GM21717 (cell line): Measurements from ENCODE around the gene NPIPA8.
"Not testable (repeated sequence)": the region's sequence is repeated elsewhere in the genome, so short reads cannot be mapped to it uniquely, and the experiment has no call there.

Experiments used
- ATAC-seq: cut with Tn5 transposase; IDR thresholded peaks from one replicate; pipeline ENCODE4 v1.9.1; 2021; ENCODE audit warnings: mild to moderate bottlenecking, moderate library complexity; ENCODE audit not compliant: unreplicated experiment

Gene NPIPA8

DNA sequence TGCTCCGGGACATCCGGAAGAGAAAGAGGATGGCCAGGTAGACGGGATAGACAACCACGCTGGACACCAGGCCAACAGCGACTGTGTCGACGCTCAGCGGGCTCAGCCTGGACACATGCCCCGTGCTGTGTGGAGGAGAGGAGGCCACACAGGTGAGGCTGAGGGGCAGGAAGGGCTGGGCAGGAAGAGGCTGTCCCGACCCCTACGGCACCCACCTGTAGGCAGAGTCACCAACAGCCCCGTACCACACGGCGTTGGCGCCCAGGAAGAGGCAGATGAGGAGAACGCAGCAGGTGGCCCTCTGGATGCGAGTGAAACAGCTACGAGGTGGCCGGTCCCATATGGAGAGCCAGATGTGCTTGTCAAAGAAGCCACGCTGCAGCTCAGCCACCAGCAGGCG, at the start of gene NPIPA8:
Gene NPIPA8, minus strand, starts transcription at position 101 of the 400 bp plus-strand sequence. CDS start 4,074 bp downstream, outside the sequence.
- ATAC-seq = not testable (repeated sequence)

DNA sequence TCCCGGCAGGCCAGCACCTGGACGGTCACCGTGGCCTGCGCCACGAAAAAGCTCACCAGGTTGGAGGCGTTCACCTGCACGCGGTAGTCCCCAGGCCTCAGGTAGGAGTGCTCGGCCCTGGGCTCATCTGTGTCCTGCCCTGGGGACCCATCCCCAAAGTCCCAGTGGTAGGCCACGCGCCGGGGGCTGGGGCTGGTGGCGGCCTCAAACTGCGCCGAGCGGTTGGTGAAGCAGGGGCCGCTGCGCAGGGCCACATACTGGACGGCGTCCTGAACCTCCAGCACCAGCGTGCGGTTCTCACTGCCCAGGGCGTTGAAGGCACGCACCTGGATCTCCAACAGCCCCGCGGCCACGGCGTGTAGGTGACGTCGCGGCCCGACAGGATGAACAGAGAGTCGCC, 48.7 kb upstream of the NPIPA8 start:
- not testable (repeated sequence) for ATAC-seq

- not testable (repeated sequence) for ATAC-seq
Observed at GRCh38 chr16:18384869-18385268, 48.3 kb upstream of the NPIPA8 start.

- not testable (repeated sequence) for ATAC-seq
Observed at GRCh38 chr16:18384098-18384636, 47.6 kb upstream of the NPIPA8 start.

DNA sequence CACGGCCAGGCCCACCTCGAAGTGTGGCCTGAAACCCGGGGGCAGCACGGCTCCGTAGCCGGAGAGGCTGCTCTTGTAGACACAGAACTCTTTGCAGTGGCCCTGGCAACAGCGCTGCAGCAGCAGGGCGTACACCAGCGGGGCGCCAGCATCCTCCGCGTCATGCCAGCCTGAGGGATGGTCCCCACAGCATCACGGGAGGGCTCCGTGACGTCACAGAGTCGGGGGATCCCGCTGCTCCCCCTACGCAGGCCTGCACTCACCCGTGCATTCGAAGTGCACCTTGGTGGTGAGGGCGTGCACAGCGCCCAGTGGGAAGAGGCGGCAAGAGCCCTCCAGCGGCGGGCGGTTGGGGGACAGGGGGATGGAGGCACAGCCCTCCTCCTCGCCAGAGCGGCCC, 46.2 kb upstream of the NPIPA8 start:
- ATAC-seq = not testable (repeated sequence)

- not testable (repeated sequence) for ATAC-seq
Observed at GRCh38 chr16:18347742-18348141, 11.2 kb upstream of the NPIPA8 start.

DNA sequence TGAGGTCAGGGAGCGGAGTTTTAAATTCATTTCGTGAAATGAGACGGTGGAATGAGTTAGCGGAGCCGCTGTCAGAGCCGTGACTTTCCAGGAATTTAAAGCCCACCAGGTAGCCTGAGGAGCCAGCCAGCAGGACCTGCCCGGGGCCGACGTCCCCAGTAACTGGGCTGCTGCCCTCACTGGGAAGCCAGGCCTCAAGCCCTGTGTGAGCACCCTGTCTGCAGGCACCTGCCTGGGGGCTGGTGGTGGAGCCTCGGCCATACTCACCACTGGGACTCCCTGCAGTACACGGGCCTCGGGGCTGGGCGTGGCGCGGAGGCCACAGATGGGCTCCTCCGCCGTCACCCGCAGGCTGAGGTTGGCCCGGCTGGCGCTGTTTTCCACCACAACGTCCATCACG, 10.5 kb upstream of the NPIPA8 start:
- not testable (repeated sequence) for ATAC-seq

- ATAC-seq = not testable (repeated sequence)
Observed at GRCh38 chr16:18344634-18345033, 8.1 kb upstream of the NPIPA8 start.

DNA sequence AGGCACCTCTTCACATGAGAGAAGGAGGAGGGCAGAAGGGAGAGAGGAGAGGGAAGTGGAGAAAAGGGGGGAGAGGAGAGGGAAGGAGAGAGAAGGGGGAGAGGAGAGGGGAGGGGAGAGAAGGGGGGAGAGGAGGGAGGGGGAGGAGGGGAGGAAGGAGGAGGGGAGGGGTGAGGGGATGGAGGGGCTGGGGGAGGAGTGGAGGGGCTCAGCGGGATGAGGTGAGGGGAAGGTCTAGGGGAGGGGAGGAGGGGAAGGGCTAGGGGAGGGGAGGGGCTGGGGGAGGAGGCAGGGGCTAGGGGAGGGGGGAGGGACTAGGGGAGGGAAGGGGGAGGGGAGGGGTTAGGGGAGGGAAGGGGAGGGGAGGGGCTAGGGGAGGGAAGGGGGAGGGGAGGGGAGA, 5.5 kb upstream of the NPIPA8 start:
- not testable (repeated sequence) for ATAC-seq

- ATAC-seq = not testable (repeated sequence)
Observed at GRCh38 chr16:18341417-18341960, 5.0 kb upstream of the NPIPA8 start.

- not testable (repeated sequence) for ATAC-seq
Observed at GRCh38 chr16:18339210-18339609, 2.7 kb upstream of the NPIPA8 start.

DNA sequence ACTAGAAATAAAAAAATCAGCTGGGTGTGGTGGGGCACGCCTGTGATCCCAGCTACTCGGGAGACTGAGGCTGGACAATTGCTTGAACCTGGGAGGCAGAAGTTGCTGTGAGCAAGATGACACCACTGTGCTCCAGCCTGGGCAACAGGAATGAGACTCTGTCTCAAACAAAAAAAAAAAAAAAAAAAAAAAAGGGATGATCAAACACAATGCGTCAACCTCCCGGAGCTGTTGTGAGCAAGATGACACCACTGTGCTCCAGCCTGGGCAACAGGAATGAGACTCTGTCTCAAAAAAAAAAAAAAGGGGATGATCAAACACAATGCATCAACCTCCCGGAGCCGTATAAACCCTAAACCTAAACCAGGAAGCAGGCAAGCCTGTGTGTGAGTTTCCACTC, 24.7 kb downstream of the NPIPA8 start:
- not testable (repeated sequence) for ATAC-seq

DNA sequence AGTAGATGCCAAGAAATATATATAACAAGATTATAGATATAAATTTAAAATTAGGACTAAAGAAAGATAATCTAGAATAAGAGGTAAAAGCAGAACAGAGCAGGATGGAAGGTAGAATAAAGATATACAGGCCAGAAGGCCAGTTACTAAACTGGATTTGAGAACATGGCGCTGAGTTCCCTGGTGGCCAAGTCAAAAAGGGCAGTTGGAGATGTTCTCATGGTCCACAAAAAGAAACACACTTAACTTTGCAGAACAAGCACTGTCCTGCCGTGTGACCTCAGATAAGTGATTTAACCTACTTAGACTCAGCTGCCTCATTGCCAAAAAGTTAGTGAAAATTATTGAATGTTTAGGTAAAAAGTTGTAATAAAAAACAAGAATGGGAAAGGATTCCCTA, 27.4 kb downstream of the NPIPA8 start:
- ATAC-seq = not testable (repeated sequence)

DNA sequence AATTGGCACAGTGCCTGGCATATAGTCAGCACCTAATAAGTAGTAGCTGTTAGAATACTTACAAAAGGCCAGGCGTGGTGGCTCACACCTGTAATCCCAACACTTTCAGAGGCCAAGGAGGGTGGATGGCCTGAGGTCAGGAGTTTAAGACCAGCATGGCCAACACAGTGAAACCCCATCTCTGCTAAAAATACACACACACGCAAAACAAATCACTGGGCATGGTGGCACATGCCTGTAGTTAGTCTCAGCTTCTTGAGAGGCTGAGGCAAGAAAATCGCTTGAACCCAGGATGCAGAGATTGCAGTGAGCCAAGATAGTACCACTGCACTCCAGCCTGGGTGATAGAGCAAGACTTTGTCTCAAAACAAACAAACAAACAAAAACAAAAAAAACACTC, 29.3 kb downstream of the NPIPA8 start:
- not testable (repeated sequence) for ATAC-seq

GRCh38 chr16:18306066-18306465, 30.5 kb downstream of the NPIPA8 start:
- ATAC-seq = not testable (repeated sequence)

DNA sequence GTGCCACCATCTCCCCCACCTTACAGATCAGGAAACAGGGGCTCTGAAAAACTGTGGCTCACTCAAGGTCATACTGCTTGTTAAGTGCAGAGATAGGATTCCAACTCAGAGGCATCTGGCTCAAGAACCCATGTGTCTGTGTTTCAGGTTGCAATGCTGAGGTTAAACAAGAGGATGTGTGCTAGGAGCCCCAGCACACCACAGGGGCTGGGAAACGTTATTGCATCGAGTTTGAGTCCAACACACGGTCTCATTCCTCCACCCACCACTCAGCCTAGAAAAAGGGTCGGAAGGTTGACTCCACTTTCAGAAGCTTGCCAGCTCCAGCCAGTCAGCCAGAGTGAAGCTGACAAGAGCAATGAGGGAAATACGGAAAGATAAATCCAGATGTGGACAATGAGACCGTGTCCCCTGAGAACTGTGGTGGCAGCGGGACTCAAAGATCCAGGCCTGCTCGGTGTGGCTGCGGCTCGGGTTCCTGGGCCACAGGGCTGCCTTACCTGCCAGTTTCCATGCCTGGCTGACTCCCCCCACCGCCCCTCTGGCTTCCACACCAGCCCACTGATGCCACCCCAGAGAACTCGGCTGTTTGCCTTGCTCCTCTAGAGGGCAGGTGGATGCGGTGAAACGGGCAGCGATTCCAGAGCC, 33.4 kb downstream of the NPIPA8 start:
- not testable (repeated sequence) for ATAC-seq

GRCh38 chr16:18297714-18298113, 38.8 kb downstream of the NPIPA8 start:
- ATAC-seq = not testable (repeated sequence)

- not testable (repeated sequence) for ATAC-seq
Observed at GRCh38 chr16:18296931-18297330, 39.6 kb downstream of the NPIPA8 start.

- not testable (repeated sequence) for ATAC-seq
Observed at GRCh38 chr16:18294371-18294770, 42.2 kb downstream of the NPIPA8 start.

GRCh38 chr16:18293337-18293956, 43.1 kb downstream of the NPIPA8 start:
- ATAC-seq = not testable (repeated sequence)

- not testable (repeated sequence) for ATAC-seq
Observed at GRCh38 chr16:18290959-18291358, 45.6 kb downstream of the NPIPA8 start.

- ATAC-seq = not testable (repeated sequence)
Observed at GRCh38 chr16:18286342-18286741, 50.2 kb downstream of the NPIPA8 start.
